Fibroblast of upper back skin (primary cell): ENCODE measurements around the gene CPEB3.
A peak's percentile ranks its signal among the peaks of the same experiment; 100 is the strongest.
"Not testable (repeated sequence)": the region's sequence is repeated elsewhere in the genome, so short reads cannot be mapped to it uniquely, and the experiment has no call there.

Experiments used
- DNase-seq: peaks from one replicate; pipeline ENCODE4 v3.0.0-alpha.2; 2013

Gene CPEB3

DNA sequence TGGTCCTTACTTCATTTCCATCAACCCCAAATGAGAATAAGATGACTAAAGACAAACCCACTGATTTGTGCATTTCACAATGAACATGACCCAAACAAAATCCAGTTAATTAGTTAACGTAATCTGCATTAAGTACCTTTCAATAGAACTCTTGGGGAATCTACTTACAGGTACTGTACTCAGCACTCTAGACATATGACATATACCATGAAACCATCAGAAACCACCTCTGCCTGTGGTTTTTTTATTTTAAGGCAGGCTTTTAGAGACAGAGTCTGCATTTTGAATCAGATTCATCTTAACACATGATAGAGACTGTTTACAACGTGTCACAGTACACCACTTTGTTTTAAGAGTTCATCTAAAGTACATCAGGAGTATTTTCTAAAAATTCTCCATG, 198.9 kb downstream of the CPEB3 start:
- DNase-seq: no peak

DNA sequence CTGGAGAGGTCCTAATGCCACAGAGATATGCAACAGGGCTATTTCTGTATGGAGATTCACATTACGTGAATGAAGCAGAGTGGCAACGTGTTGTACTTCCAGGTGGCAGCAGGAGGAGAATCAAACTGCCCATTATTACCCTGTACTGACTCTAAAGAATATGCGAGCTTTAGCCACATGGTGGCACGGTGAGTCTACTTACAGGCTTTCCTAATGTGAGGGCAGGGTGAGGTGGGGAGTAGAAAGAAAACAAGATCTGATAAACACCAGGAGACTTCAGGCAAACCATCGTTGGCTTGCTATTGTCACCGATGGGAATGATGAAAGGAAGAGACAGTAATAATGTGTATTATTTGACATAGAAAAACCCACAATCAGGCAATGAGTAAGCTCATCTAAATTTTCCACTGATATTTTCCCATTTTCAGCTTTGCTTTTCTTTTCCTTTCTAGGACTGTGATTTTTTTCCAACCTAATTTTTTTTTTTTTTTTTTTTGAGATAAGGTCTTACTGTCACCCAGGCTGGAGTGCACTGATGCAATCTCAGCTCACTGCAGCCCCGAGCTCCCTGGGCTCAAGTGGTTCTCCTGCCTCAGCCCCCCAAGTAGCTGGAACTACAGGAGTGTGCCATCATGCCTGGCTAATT, 203.0 kb downstream of the CPEB3 start:
- peak; percentile 82 for DNase-seq

DNA sequence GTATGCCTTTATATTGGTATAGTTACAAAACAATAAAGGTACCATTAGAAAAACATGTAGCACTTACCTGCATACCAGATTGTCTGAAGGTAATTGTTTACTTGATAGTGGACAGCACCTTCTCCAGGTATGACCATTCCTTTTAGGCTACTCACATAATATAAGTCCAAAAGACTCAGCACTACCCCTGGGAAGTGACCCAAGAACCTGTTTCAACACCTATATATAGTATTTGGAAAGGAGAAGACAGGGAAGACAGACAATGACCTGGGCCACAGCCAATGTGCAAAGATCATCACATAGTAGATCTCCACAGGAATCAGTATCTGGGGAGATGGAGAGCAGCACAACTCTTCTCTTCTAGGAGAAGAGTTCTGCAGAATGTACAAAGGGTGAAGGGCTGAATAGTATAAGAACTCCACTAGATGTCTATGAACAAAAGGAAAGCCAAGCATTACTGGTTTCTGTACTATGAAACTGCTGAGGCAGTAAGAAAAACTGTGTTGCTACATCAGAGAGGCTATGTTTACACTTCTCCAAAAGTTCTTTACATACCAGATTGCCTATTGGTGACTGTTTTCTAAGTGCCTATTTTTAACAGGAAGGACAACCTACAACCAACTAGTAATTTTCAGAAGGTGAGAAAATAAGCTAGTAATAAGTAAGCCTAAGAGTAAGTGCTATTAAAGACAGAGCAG, 208.1 kb downstream of the CPEB3 start:
- DNase-seq: no peak

DNA sequence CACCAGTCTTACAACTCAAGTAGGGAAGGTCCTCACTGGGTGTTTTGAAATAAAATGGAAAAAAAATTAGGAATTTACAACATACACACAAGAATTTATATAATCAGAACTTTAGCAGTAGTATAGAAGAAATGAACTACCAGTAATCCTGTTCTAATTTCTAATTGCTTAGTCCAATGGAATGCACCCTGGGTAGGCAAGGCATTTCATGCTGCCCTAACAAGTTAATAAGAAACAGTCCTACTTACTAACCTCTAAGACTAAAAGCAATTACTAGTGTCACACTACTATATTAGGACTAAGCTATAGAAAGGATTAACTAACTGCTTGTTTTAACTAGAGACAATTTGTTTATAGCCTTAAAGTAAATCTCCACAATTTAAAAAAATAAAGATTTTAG, 209.2 kb downstream of the CPEB3 start:
- peak; percentile 43 for DNase-seq

DNA sequence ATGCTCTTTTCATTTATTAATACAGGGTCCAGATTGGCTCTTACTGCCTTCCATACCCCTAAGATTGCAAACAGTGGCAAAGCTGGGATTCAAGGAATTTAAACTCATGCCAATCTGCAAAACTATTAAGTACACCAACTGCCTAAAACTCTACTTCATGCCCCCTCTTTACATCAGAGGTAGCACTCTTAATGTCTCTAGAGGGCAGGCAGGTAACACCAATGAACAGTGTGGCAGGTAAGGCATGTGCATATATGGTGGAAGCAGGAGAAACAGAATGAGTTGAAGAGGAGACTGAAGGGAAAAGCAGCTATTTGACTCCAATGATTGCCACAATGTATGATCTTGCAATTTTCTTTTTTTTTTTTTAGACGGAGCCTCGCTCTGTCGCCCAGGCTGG, 210.6 kb downstream of the CPEB3 start:
- no peak for DNase-seq

DNA sequence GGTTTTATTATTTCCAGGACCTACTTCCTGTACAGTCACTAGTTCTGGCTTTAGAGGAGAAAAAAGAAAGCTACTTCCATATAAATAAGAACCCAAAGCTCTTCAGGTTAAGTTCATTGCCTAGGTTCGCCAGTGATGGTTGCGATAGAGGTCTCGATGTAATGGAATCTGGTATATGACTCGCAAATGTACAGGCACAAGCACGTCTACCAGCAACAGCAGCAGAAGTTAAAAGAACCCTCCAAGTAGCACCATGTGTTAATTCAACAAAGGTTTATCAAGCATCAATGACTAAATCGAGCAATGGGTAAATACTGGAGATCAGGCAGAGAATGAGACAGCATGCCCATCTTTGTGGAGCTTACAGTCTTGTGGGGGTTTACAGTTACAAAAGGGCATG, 211.9 kb downstream of the CPEB3 start:
- no peak for DNase-seq

DNA sequence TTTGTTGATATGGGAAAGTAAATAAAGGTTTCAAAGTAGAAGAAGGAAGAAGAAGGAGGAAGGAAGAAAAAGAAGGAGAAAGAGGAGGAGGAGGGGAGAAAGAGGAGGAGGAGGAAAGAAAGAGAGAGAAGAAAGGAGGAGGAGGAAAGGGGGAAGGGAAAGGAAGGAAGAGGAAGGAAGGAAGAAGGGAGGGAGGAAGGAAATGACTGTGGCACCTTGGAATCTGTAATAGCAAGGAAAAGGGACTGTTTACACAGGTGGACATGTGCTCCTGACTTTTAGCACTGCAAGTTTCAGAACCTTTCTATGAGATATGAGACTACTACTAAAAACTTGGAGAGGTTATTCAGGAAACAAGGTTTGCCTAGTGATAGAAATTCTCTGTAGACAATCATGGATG, 214.2 kb downstream of the CPEB3 start:
- no peak for DNase-seq

DNA sequence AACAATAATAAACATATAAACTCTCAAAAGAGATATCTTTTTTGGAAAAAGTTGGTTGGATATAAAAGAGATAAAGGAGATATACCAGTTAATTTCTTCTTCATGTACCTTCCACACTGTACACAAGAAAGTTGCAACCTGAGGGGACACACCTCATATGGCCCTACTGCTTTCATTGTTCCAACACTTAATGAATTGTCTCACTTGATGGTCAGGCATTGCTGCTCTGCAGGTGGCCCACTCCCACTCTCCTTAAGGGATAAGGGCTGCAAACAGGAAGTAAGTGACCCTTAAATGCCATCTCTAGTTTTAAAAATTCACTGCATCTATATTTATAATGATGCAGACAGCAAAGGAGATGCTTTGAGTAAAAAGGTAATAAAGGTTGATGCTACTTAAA, 215.0 kb downstream of the CPEB3 start:
- no peak for DNase-seq

DNA sequence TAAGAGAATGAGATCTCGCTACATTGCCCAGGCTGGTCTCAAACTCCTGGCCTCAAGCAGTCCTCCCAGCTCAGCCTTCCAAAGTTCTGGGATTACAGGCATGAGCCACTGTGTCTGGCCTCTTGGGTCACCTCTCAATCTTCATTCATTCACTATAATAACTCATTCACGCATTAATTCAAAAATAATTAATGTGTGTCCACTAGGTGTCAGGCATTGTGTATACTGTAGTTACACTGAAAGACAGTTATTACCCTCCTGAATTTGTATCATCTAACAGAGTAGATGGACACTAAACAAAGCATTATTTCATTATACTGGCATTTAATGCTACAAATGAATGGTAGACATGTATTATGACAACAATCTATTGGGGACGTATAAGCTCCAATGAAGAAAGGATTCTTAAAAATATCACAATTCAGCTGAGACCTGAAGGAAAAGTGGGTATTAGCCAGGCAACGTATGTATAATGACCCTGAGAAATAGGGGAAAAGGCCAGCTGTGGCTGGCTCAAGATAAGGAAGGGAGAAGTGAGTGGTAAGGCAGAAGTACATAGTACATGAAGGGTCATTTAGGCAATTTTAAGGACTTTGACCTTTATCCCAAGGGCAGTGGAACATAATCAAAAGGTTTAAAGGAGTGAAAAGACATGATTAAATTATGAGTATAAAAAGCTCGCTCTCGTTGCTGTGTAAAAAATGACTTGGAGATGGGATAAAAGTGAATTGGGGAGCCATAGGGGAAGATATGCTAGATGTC, 216.6 kb downstream of the CPEB3 start:
- DNase-seq: no peak

DNA sequence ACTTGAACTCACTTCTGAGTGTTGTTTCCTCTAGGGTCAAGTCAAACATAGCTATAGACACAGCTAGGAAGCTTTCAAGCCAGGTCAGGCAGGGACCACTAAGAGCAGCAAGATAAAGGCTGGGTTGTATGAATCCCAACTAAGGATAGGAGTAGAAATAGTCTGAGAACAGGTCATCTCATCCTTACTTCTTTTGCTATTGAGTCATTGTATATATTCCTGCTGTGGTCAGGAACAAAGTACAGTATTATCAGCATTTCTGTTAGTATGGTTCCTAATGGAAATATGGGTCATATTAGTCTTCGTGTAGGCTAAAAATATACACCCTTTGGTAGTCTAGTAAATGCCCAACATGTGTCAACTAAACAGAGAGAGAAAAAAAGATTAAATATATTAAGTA, 222.0 kb downstream of the CPEB3 start:
- peak; percentile 42 for DNase-seq

DNA sequence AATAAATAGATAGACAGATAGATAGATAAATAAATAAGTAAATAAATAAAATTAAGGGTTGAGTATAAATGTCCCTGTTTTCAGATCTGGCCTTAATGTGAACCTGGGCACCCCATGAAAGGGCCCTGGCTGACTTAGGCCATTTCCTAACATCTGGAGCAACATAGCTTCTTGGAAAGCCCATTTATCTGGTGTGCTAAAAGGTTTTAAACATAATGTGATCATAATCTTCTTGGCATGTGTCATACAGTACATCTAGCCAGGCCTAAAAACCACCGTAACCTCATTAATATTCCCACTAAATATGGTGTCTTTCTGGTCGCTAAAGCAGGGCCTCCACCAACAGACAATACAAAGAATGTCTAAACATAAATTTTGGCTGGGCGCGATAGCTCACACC, 224.5 kb downstream of the CPEB3 start:
- DNase-seq: no peak

DNA sequence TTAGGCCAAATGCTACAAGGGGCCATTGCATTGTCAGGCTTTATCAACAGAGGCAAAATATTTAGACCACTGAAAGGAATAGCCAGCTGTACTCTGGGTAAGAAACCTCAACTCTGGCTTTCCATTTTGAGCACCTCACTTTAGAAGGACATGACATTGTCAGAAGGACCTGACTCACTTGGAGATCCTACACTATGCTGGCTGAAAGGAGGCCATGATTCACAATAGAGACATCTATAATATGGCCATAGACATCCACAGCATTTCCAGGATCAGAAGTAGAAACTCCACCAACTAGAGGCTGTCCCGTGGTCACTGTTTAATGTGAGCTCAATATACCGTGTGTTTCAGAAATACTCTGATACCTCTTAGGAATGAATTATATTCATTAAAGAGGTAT, 226.4 kb downstream of the CPEB3 start:
- peak; percentile 20 for DNase-seq

DNA sequence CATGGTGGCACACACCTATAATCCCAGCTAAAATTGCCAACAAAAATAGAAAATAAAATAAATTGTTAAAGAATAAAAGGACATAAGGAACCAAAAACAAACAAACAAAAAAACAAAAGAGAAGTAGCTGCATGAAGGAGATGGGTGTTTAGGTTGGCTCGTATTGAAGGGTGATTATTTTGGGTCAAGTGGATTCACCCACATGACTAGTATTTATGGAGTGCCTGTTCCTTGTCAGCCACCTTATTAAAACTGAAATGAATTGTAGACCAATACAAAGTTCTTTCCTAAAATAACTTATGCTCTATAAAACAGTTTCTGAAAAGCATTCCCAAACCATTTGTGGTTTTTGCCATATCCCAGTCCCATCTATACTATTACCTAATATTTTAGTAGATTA, 228.6 kb downstream of the CPEB3 start:
- DNase-seq: no peak

DNA sequence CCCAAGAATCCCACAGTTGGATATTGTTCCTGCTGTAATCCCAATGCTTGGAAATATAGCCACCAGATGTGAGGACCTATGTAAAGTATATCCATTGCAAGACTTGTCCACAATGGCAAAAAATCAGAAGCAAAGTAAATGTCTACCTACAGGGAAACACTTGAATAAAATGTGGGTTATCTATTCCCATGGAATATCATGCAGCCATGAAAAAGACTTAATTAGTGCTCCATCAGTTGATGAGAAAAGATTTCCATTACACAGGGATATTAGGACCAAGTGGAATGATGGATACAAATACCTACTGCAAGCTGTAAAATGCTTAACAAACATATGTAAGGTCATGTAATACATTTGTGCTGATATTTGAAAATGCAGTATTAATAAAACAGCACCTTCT, 236.1 kb downstream of the CPEB3 start:
- no peak for DNase-seq

DNA sequence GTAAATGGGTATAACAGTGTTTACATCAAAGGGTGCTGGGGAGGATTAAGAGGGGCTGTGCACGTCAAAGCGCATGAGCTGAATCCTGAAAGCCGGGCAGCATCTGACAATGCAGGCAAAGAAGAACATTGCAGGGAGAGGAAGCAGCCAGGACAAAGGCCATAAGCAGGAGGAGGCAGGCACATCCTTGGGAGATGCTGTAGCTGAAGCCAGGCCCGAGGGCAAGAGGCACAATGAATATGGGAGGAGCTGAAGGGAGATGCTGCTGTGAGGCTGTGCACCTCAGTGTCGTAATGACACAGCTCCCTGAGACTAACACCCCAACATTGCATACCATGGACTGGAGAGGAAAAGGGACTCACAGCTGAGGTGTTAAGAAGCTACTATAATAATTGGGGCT, 238.1 kb downstream of the CPEB3 start:
- DNase-seq: no peak

DNA sequence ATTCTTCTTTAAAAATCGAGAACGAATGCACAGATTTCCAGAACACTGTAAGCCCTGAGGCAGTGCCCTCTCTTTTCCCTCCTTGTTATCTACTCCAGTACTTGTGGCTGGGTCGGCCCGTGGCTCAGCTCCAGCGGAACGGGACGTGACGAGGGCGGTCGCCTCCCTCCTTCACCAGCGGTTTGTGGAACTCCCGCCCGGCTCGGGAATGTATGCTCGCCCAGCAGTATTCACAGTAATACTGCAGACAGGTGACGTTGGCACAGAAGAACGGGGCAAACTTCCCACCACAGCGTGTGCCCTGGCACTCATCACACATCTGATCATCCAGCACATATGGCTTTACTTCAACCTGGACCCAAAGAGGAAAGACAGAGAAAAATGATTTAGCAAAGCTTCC, 238.8 kb downstream of the CPEB3 start:
- no peak for DNase-seq

DNA sequence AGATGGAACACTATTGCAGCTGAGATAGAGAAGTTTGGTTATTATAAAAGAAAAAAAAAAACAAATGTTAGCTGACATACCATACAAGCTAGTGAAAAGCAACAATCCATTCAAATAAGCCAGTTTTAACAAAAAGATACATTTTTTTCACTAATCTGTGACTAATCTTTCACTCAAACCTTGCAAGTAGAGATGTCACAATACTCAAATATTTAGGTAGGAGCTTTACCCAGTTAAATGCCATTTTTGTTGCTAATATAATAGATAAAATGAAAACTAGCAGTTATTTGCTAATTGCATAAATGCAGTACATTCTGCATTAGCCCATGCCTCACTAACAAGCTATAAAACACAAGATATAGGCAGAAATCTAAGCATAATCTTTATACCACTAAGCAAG, 243.7 kb downstream of the CPEB3 start:
- no peak for DNase-seq

DNA sequence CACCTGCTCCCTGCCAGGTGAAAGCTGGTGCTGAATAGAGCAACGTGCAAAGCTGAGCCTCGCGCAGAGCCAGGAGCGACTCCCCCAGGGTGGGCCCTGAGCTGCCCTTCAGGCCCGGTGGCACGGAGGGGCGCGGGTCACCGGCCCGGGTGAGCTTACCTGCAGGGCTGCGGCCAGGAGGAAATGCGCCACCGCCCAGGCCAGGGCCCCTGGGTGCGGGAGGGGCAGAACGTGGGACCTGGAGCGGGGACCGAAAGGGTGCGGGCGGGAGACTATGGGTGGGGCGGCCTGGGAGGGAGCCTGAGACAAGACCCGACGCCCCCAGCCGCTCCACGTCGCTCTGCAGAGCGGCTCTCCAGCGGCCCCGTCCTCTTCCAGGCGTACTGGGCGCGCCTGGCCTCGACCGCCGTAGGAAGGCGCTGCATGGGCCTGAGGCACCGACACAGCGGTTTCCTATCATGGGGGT, 245.2 kb downstream of the CPEB3 start:
- DNase-seq: no peak

DNA sequence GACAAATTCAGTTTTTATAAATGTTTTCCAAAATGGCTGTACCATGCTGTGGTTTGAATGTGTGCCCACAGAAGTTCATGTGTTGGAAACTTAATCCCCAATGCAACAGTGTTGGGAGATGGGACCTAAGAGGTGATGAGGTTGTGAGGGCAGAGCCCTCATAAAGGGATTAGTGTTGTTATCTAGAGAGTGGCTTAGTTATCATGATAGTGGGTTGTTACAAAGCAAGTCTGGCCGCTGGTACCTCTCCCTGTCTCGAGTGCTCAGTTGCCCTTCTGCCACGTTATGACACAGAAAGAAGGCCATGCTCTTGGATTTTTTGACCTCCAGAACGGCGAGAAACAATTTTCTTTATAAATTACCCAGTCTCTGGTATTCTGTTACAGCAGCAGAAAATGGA, 248.3 kb downstream of the CPEB3 start:
- DNase-seq: no peak

DNA sequence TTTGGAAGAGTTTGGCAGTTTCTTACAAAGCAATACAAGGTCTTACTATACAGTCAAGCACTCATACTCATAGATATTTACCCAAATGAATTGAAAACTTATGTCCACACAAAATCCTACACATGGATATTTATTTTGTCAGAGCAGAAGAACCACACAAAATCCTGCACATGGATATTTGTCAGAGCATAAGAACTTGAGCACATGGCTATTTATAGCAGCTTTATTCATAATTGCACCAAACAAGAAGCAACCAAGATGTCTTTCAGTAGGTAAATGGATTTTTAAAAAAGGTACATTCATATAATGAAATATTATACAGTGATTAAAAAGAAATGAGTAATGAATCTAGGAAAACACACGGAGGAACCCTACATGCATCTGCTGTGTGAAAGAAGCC, 251.9 kb downstream of the CPEB3 start:
- DNase-seq: no peak

DNA sequence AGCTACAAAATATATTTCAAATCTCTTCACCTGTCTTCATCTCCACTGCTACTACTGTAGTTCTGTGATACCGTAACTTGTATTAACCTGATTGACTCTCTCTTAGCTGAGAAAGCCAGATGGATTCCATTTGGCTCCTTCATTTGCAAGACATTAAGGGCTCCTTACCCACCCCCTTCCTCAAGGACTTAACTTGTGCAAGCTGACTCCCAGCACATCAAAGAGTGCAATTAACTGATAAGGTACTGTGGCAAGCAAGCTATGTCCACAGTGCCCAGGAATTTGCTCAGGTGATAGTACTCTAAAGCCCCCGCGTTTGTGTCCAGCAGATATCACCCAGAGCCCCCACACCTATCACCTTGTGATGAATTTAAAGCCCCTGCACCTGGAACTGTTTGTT, 257.8 kb downstream of the CPEB3 start:
- not testable (repeated sequence) for DNase-seq

DNA sequence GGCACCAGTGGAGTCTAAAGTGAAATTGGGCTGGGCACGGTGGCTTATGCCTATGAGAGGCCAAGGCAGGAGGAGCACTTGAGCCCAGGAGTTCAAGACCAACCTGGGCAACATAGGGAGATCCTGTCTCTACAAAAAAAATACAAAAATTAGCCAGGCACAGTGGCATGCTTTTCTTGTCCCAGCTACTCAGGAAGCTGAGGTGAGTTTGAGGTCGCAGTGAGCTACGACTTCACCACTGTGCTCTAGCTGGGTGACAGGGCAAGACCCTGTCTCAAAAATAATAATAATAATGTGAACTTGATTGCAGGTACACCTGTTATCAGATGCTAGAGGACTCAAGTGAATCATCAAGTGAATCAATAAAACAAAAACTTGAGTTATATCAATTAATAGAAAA, 259.3 kb downstream of the CPEB3 start:
- DNase-seq: no peak

DNA sequence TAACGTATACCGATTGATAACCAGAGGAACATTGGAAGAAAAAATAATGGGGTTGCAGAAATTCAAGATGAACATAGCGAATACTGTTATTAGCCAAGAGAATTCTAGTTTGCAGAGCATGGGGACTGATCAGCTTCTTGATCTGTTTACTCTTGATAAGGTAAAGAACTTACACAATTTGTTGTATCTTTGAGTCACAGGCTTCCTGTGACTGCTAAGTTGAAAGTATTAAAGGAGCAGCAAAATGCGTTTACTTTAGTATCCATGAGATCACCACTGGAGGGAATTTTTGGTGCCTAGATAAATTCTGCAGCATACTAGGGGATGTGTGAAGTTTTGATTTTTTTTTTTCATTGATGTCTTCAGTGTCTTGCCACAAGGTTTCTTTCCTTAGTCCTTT, 263.7 kb downstream of the CPEB3 start:
- no peak for DNase-seq

DNA sequence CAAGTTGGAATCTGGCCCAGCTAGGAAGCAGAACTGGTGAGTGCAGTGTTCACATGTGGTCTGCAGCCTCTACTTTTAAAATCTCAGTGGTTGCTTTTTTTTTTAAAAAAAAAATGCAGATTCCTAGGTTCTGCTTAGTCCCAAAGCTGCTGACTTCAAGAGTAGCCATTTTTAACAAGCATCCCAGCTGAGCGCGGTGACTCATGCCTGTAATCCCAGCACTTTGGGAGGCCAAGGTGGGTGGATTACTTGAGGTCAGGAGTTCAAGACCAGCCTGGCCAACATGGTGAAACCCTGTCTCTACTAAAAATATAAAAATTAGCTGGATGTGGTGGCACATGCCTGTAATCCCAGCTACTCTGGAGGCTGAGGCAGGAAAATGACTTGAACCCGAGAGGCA, 265.5 kb downstream of the CPEB3 start:
- DNase-seq: not testable (repeated sequence)
